NK-92 treated with Interleukin-12 subunit alpha and Interleukin-12 subunit beta, amount 100 ng/mL, for 24 hours (cell line): ENCODE results near the gene HMGCS1.
"Not testable (repeated sequence)": the region's sequence is repeated elsewhere in the genome, so short reads cannot be mapped to it uniquely, and the experiment has no call there.

Experiments
- DNase-seq: peaks from one replicate; lab custom pipeline; 2025; lab: John Stamatoyannopoulos, UW

The HMGCS1 gene

DNA sequence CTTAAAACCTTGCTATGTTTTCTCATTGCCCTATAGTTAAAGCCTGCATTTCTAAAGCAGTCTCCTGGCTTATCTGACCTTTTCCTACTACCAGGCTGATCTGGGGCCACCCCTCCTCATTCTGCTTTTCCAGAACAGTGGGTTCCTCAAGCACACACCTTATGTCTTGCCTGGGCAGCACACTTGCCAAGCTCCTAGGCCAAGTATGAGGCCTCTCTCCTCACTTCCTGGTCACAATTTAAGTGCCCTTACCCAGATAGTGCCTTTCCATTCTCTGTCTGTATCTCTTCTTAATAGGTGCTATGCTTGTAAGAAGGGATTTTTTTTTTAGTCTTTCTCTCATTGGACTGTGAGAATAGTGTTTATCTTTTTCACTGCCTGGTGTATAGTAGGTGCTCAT, 39.7 kb downstream of the HMGCS1 start:
- no peak for DNase-seq

- DNase-seq, result no peak
Measured at GRCh38 chr5:43270645-43271044, 42.6 kb downstream of the HMGCS1 start.

GRCh38 chr5:43268188-43268820, 44.9 kb downstream of the HMGCS1 start:
- no peak for DNase-seq

GRCh38 chr5:43262269-43262668, 50.9 kb downstream of the HMGCS1 start:
- not testable (repeated sequence) for DNase-seq

- DNase-seq, result no peak
Measured at GRCh38 chr5:43258116-43258515, 55.1 kb downstream of the HMGCS1 start.

DNA sequence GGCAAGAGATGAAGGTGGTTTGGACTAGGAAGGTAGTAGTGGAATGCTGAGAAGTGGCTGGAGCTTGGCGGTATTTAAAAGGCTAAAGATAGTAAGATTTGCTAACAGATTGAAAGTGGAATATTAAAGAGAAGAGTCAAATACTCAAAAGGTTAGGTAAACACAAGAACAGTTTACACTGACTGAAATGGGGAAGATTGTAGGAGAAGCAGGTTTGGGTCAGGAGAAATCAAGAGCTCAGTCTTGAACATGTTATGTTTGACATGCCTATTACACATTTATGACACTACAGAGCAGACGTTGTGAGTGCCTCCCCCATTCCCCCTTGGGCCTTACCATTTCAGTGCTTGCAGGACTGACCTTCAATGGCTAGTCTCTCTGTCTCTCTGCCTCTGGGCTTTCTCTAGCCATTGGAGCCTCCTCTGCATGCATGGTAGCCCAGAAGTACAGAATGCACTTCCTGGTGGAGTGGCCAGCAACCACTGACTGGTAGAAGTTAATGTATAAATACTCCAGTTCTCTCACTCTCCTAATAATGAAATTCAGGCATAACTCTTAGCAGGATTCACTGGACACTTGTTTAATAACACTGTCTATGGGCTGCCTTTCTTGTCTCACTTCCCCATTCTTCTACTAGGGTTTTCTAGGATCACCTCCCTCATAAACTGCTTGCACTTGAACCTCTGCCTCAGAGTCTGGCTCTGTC, 56.8 kb downstream of the HMGCS1 start:
- DNase-seq, result no peak

DNA sequence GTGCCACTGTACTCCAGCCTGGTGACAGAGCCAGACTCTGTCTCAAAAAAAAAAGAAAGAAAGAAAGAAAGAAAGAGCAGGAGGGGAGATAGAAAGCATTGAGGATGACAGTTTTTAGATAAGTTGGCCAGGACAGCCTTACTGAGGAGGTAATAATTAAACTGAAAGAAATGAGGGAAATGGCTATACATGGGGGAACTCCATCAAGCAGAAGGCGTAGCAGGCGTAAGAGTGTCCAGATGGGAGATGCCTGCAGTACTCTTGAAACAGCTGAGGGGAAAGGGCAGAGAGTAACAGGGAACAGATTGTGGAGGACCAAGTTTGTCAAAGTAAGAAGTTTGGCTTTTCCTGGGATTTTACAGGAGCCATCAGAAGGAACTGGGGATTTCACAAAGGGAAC, 57.5 kb downstream of the HMGCS1 start:
- DNase-seq, result no peak

GRCh38 chr5:43251754-43252153, 61.5 kb downstream of the HMGCS1 start:
- no peak for DNase-seq

GRCh38 chr5:43245724-43246385, 67.4 kb downstream of the HMGCS1 start:
- DNase-seq, result no peak

DNA sequence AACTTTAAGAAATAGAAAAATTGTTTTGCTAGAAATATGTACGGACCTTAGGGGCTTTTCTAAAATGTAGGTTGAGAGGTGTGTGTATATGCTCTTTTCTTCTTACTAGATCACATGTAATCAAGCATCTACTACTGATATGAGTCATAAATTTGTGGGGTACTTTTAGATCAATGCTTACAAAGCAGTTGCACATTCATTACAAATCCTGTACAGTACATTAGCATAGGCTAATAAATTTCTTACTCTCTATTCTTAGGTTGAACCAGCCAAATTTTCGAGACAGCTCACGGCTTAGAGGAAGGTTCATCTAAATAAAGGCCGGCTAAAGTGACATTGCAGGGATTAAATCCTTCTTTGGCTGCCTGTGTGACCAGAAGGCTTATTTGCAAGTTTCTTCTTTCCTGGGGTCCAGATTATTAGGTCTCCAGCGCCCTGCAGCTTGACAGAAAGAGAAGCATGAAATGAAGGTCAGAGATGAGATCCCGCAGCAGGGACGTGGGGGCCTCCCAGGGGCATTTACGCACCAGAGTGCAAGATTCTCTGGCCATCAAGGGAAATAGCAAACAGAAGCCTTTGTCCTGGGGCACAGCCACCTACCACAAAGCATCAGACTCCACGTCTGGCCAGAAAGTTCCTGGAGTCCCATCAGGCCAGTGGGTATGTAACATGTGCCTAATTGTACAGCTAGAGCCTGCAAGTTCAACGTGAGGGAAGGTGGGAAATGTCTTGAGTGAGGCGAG, 68.2 kb downstream of the HMGCS1 start:
- no peak for DNase-seq

DNA sequence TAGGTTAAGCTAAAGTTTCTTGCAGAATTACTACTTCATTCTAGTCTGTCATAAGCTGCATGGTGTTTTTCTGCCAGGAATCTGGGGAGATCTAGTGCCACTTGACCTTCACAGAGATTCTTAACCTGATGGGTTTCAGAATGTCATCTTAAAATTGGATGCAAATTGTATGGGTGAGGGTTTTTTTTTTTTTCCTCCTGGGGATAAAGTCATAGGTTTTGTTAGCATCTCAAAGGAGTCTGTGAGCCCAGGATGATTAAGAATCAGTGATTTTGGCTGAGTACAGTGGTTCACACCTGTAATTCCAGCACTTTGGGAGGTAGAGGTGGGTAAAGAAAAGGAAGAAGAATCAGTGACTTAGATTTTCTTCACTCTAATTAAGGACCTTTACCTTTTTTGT, 69.9 kb downstream of the HMGCS1 start:
- no peak for DNase-seq

DNA sequence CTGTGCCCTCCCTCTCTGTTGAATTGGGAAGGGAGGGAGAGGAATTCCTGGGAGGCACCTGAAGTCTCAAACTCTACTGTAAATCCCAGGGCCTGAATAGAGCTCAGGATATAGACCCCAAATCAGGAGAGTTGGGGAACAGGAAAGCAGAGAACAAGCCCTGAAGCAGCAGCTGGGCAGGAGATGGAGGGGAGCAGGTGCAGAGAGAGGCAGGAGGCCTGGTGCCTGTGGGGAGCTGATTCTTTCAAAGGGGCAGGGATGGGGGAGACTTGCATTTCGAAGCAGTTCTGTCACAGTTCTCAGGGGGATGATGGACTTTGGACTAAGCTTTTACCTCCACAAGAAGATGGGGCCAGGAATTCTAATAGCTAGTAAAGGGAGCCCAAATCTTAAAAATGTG, 71.0 kb downstream of the HMGCS1 start:
- DNase-seq, result no peak
